Chondrocyte (in vitro differentiated cells): ENCODE measurements around the gene HCAR2. TPM values are rescaled to one million over a fixed set of nuclear protein-coding genes. Genes with fewer than 3 reads are reported as not detected.
"Not testable (repeated sequence)": the region's sequence is repeated elsewhere in the genome, so short reads cannot be mapped to it uniquely, and the experiment has no call there.

ENCODE experiments used
- DNase-seq: peaks from one replicate; pipeline ENCODE4 v3.0.0; 2021; ENCODE audit warnings: mixed read lengths, low spot score
- H3K27ac Mint-ChIP-seq: one replicate; pipeline ENCODE4 v1.8.0; 2021; ENCODE audit warnings: mild to moderate bottlenecking, moderate library complexity, mixed read lengths; ENCODE audit not compliant: unreplicated experiment
- H3K27me3 Mint-ChIP-seq: 2 replicates; pipeline ENCODE4 v1.8.0; 2021; ENCODE audit warnings: low read depth, mixed read lengths
- H3K36me3 Mint-ChIP-seq: 2 replicates; pipeline ENCODE4 v1.8.0; 2021; ENCODE audit warnings: low read depth, mixed read lengths
- H3K4me1 Mint-ChIP-seq: 2 replicates; pipeline ENCODE4 v1.8.0; 2021; ENCODE audit warnings: low read depth, mild to moderate bottlenecking, mixed read lengths
- H3K4me3 Mint-ChIP-seq: one replicate; pipeline ENCODE4 v1.8.0; 2021; ENCODE audit warnings: mild to moderate bottlenecking, moderate library complexity, mixed read lengths; ENCODE audit not compliant: unreplicated experiment
- H3K9me3 Mint-ChIP-seq: 2 replicates; pipeline ENCODE4 v1.8.0; 2021; ENCODE audit warnings: low read depth, mixed read lengths
- total RNA-seq: library from RNA; stranded (reverse); gene quantifications from 3 replicates; pipeline ENCODE4 v1.2.1, GENCODE V29; 2021
- TF ChIP-seq, protein P1 (sequence below): fragments of 200-600 bp; sonication (generic); IDR thresholded peaks from 2 replicates; pipeline ENCODE4 v1.5.0; 2021; ENCODE audit warnings: antibody characterized with exemption, mild to moderate bottlenecking, moderate library complexity

Gene HCAR2
- total RNA-seq, 1 donor from 2014 or later, result not detected

DNA sequence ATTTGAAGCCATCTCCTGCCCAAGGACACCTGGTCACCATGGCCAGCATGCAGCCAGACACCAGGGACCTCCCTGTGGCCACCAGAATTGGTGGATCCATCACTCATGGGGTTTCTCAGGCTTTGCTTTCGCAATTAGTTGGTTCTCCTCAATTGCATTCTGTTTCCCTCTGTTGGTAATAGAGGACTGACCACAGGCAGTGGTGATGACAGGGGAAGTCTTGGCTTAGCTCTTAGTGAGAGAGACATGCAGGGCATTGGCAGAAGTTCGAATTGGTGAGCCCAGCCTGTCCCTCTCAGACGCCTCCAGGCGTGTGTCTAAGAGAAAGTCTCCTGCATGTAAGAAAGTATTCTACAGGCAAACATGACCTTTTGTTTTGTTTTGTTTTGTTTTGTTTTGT lies 21.3 kb downstream of the HCAR2 start:
- TF ChIP-seq, protein P1, sequence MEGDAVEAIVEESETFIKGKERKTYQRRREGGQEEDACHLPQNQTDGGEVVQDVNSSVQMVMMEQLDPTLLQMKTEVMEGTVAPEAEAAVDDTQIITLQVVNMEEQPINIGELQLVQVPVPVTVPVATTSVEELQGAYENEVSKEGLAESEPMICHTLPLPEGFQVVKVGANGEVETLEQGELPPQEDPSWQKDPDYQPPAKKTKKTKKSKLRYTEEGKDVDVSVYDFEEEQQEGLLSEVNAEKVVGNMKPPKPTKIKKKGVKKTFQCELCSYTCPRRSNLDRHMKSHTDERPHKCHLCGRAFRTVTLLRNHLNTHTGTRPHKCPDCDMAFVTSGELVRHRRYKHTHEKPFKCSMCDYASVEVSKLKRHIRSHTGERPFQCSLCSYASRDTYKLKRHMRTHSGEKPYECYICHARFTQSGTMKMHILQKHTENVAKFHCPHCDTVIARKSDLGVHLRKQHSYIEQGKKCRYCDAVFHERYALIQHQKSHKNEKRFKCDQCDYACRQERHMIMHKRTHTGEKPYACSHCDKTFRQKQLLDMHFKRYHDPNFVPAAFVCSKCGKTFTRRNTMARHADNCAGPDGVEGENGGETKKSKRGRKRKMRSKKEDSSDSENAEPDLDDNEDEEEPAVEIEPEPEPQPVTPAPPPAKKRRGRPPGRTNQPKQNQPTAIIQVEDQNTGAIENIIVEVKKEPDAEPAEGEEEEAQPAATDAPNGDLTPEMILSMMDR, result no peak

DNA sequence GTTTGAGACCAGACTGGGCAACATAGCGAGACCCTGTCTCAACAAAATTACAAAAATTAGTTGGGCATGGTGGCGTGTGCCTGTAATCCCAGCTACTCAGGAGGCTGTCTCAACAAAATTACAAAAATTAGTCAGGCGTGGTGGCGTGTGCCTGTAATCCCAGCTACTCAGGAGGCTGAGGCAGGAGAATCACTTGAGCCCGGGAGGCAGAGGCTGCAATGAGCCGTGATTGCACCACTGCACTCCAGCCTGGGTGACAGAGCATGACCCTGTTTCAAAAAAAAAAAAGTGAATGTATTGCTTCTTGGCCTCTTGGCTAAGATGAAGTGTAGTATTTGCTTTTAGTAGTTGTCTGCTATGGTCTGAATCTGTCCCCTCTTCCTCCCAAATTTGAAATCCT lies 22.2 kb downstream of the HCAR2 start:
- DNase-seq, H3K4me3 Mint-ChIP-seq, H3K9me3 Mint-ChIP-seq, H3K36me3 Mint-ChIP-seq, H3K27me3 Mint-ChIP-seq, H3K27ac Mint-ChIP-seq: not testable (repeated sequence)
- H3K4me1 Mint-ChIP-seq, result peaks cover 14% of the 10 kb centered on the region

More for the DNA sequence above, 21.3 kb downstream of the HCAR2 start:
- Mint-ChIP-seq H3K4me3 (no peak overlapping the region), H3K36me3 (no peaks in the 10 kb centered on the region), H3K27me3 (no peaks in the 10 kb centered on the region), H3K4me1 (peaks cover 14% of the 10 kb centered on the region), H3K9me3 (no peaks in the 10 kb centered on the region), H3K27ac (no peak overlapping the region)
- DNase-seq, result no peak

DNA sequence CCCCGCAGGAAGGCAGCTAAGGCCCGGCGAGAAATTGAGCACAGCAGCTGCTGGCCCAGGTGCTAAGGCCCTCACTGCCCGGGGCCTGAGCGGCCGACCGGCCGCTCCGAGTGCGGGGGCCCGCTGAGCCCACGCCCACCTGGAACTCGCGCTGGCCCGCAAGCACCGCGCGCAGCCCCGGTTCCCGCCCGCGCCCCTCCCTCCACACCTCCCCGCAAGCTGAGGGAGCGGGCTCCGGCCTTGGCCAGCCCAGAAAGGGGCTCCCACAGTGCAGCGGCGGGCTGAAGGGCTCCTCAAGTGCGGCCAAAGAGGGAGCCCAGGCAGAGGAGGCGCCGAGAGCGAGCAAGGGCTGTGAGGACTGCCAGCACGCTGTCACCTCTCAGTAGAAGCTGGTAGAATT lies 26.4 kb downstream of the HCAR2 start:
- H3K27ac Mint-ChIP-seq, H3K4me3 Mint-ChIP-seq, H3K9me3 Mint-ChIP-seq, H3K27me3 Mint-ChIP-seq, DNase-seq, H3K36me3 Mint-ChIP-seq: not testable (repeated sequence)
- H3K4me1 Mint-ChIP-seq, result peaks cover 18% of the 10 kb centered on the region

DNA sequence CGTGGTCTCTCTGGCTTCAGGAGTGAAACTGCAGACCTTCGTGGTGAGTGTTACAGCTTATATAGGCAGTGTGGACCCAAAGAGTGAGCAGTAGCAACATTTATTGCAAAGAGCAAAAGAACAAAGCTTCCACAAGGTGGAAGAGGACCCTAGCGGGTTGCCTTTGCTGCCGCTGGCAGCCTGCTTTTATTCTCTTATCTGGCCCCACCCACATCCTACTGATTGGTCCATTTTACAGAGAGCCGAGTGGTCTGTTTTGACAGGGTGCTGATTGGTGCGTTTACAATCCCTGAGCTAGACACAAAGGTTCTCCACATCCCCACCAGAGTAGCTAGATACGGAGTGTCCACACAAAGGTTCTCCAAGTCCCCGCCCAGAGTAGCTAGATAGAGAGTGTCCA lies 27.1 kb downstream of the HCAR2 start:
- not testable (repeated sequence) for H3K27ac Mint-ChIP-seq, H3K4me3 Mint-ChIP-seq, H3K27me3 Mint-ChIP-seq, H3K36me3 Mint-ChIP-seq, DNase-seq, H3K9me3 Mint-ChIP-seq
- H3K4me1 Mint-ChIP-seq, result peaks cover 18% of the 10 kb centered on the region

DNA sequence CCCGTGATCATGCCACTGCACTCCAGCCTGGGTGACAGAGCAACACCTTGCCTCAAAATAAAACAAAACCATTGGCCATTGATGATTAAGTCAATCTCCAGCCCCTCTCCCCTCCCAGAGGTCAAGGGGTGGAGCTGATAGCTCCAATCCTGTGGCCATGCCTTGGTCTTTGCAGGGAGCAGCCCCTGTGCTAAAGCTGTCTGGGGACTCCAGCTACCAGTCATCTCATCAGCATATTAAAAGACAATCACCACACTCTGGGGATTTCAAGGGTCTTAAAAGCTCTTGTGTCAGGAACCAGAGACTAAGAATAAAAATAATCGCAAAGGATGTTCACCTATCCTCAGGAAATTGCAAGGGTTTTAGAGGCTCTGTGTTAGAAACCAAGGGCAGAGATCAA lies 30.6 kb downstream of the HCAR2 start:
- Mint-ChIP-seq H3K36me3 (no peaks in the 10 kb centered on the region), H3K4me3 (no peak overlapping the region), H3K4me1 (peaks cover 12% of the 10 kb centered on the region), H3K9me3 (no peaks in the 10 kb centered on the region), H3K27me3 (no peaks in the 10 kb centered on the region), H3K27ac (no peak overlapping the region)
- no peak for DNase-seq
- TF ChIP-seq, protein P1, result no peak

DNA sequence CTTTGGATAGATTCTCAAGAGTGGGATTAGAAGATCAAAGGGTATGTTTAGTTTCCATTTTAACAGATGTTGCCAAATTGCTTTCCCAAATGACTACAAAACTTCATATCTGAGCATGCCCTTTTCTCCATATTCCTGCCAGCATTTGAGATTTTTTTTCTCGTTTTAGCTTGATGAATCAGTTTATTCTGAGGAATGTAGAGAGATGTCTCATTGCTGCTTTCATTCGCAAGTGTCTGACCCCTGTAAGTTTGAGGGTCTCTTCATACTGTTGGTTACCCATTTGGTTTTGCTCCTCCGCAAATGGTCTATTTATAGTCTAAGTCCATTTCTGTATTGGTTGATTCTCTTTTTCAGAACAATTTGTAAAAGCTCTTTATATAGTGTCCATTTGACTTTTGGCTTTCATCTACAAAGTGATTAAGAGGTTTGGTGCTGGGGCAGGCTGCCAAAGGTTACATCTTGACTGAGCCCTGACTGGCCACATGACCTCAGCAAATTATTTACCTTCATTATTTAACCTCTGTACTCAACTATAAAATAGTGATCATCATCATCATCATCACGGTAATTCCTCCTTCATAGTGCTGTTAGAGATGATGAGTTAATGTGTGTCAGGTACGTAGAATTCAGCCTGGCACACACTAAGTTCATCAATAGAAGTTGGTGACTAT lies 33.6 kb downstream of the HCAR2 start:
- H3K4me3 Mint-ChIP-seq, result no peak overlapping the region
- no peak for DNase-seq
- TF ChIP-seq, protein P1, result no peak
- H3K36me3 Mint-ChIP-seq, result no peaks in the 10 kb centered on the region
- peaks cover 11% of the 10 kb centered on the region for H3K4me1 Mint-ChIP-seq
- no peak overlapping the region for H3K27ac Mint-ChIP-seq
- H3K27me3 Mint-ChIP-seq, result no peaks in the 10 kb centered on the region
- H3K9me3 Mint-ChIP-seq, result no peaks in the 10 kb centered on the region

DNA sequence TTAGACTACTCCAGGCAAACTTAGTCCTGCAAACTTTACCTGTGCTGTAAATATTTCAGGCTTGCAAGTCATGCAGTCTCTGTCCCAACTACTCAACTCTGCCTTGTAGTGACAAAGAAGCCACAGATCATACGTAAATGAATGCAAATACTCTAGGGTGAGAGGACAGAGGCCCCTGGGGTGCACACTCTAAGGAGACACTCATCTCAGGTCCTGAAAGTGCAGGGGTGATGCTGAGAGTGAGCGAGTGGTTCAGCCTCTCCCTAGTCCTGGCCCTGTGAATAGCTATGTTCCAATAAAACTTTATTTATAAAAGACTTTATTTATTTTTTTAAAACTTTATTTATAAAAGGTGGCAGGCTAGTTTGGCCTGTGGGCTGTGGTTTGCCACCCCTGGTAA lies 34.9 kb downstream of the HCAR2 start:
- H3K4me1 Mint-ChIP-seq, result peaks cover 7% of the 10 kb centered on the region
- H3K27me3 Mint-ChIP-seq, result no peaks in the 10 kb centered on the region
- H3K4me3 Mint-ChIP-seq, result no peak overlapping the region
- DNase-seq, result no peak
- H3K9me3 Mint-ChIP-seq, result no peaks in the 10 kb centered on the region
- TF ChIP-seq, protein P1, result no peak
- H3K27ac Mint-ChIP-seq, result no peak overlapping the region
- no peaks in the 10 kb centered on the region for H3K36me3 Mint-ChIP-seq
